Daoy (cell line): ENCODE results near the gene NUDT3. TPM values are rescaled to one million over a fixed set of nuclear protein-coding genes. Genes with fewer than 3 reads are reported as not detected.
A peak's percentile ranks its signal among the peaks of the same experiment; 100 is the strongest.

ENCODE experiments used
- DNase-seq: peaks from one replicate; pipeline ENCODE4 v3.0.0-alpha.2; 2015; ENCODE audit warnings: low read depth
- total RNA-seq: library from RNA; depleted of rRNA; stranded (reverse); fragments of >200 nt; shearing (Covaris generic); gene quantifications from 2 replicates; pipeline ENCODE4 v1.2.3, GENCODE V29; 2014

The NUDT3 gene
- total RNA-seq, 1 experiment from 2014 or later: 35.4 TPM

DNA sequence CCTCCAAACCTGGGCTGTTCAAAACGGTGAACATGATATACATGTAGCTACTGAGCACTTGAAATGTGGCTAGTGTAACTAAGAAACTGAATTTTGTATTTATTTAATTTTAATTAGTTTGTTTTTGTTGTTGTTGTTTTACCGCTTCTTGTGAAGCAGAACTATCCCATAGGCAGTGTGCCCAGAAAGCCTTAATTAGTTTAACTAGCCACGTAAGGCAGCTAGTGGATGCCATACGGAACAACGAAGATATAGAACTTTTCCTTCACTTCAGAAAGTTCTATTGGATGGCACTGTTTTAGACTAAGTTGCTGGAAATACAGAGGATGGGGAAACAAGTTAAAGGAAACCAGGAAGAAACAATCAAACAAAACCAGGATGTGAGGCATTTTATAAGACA is 70.6 kb downstream of the NUDT3 start:
- no peak for DNase-seq

DNA sequence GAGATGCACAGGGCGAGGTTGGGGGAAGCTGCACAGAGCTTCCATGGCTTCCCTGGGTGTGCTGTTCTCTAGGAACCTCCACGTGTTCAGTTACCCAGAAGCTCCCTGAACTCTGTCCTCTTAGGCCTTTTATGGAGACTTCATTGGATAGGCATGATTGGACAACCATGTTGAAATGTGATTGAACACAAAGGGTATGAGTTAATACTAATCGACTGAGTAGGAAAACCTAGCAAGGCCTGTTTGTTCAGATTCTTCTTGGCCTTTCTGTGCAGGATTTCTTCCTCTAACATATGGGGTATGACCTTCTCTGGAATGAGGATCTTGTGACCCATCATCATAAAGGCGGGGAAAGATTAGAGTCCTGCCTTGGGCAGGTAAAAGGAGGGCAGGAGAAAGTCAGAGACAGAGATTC is 73.0 kb downstream of the NUDT3 start:
- DNase-seq: no peak

- DNase-seq: no peak
Measured at GRCh38 chr6:34318499-34319470, 73.7 kb downstream of the NUDT3 start.

- DNase-seq: no peak
Measured at GRCh38 chr6:34317882-34318498, 74.5 kb downstream of the NUDT3 start.

GRCh38 chr6:34317172-34317477 is 75.3 kb downstream of the NUDT3 start:
- no peak for DNase-seq

DNA sequence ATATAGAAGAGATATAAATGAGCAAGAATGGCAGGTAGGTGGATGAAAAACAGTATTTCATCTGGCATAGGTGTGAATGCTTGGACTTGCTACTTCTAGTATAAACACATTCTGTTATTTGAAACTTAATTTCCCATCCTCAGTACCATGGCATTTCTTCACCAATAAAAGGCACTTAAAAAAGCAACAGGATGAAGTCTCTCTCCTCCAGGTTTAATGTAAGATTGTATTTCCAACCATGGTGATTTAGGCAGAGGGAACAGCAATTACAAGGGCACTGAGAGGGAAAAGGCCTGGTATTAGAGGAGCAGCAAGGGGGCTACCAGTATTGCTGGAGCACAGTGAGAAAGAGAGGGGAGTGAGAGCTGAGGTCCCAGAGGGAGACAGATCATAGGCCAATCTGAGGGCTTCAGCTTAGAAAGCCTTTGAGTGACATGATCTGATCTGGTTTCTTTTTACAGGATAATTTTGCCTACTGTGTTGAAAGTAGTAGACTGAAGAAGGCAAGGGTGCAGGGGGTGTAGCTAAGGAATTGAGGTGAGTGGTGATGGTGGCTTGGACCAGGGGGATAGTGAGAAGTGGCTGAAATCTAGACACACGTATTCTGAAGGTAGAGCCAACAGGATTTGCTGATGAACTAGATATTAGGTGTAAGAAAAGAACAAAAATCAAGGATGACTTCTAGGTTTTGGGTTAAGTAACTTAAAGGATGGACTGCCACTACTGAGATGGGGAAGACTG is 75.9 kb downstream of the NUDT3 start:
- no peak for DNase-seq

- DNase-seq: no peak
Measured at GRCh38 chr6:34315780-34316179, 76.7 kb downstream of the NUDT3 start.

DNA sequence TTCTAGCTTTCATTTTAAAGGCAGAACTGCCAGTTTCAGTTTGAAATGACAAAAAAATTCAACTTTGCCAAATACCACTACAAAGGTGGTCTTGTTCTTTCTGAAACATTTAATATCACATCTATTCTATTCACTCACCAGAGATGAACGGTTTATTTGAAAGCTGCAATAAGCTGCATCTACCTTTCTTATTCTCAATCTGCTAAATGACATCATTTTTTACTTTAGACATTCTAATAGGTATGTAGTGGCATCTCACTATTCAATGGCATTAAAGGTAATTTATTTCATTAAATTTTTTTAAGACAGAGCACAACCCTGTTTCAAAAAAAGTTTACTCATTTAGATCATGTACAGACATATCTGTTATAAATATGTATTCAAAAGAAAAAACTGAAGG is 77.2 kb downstream of the NUDT3 start:
- no peak for DNase-seq

DNA sequence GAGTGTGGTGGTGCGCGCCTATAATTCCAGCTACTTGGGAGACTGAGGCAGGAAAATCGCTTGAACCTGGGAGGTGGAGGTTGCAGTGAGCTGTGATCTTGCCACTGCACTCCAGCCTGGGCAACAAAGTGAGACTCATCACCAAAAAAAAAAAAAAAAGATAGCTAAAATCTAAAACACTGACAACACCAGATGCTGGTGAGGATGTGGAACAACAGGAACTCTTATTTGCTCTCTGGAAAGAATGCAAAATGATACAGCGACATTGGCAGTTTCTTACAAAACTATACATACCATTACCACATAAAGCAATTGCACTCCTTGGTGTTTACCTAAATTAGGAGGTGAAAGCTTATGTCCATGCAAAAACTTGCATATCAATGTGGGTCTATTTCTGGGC is 80.2 kb downstream of the NUDT3 start:
- DNase-seq: no peak

GRCh38 chr6:34310817-34311216 is 81.7 kb downstream of the NUDT3 start:
- no peak for DNase-seq

DNA sequence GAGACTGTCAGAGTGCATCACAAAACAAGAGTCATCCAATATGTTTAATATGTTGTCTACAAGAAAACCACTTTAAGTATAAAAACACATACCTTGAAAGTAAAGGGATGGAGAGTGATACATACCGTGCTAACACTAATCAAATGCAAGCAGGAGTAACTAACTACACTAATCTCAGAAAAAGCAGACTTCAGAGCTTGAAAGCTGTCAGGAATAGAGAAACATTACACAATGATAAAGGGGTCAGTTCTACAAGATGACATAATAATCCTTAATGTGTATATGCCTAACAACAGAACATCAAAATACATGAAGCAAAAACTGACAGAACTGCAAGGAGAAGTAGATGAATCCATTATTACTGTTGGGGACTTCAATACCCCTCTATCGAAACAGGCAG is 84.0 kb downstream of the NUDT3 start:
- no peak for DNase-seq

DNA sequence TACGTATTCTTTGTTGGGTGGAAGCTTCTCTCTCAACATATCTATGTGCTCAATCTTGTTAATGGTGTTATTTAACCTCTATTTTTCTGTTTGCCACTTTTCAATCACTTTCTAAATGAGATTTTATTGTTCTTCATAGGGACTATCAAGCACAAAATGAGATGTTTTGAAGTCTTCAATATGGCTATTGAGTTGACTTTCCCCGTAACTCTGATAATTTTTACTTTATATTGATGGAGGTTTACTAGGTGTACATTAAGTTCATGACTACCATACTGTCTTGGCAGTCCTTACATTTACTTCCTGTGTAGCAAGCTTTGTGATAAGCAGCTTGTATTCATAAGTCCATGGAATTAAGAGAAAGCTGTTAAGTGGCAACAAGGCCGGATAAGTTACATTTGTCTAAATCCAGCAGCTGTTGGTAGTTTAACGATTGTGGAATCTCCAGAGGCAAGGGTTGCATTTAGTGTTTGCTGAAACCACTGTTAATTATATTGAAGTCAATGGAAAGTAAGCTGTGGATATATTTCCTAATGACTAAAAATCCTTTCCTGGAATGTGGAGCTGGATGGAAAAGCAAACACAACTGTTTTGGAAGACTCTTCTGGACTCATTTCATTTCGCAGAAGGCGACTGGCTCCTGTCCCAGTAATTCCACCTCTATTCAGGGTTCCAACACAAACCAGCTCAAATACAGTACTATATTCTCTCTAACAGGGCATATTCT is 86.3 kb downstream of the NUDT3 start:
- DNase-seq: no peak

DNA sequence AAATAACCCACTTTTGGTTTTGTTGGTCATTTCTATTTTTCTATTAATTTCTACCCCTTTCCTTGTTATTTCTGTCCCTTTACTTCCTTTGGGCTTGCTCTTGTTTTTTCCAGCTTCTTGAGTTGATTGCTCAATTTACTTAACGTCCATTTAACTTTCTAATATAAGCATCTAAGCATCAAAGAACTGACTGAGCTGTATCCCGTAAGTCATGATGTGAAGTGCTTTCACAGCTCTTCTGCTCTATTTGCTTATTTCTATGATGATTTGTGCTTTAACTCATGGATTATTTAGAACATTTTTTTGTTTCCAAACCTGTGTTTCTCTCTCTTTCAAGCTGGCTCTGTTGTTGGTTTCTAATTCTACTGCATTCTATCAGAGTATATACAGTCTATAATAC is 87.0 kb downstream of the NUDT3 start:
- no peak for DNase-seq

- DNase-seq: no peak
Measured at GRCh38 chr6:34304164-34304563, 88.3 kb downstream of the NUDT3 start.

- DNase-seq: no peak
Measured at GRCh38 chr6:34302929-34303328, 89.5 kb downstream of the NUDT3 start.

- DNase-seq: peak; percentile 17
Measured at GRCh38 chr6:34301408-34301807, 91.1 kb downstream of the NUDT3 start.

GRCh38 chr6:34300332-34300751 is 92.1 kb downstream of the NUDT3 start:
- no peak for DNase-seq

DNA sequence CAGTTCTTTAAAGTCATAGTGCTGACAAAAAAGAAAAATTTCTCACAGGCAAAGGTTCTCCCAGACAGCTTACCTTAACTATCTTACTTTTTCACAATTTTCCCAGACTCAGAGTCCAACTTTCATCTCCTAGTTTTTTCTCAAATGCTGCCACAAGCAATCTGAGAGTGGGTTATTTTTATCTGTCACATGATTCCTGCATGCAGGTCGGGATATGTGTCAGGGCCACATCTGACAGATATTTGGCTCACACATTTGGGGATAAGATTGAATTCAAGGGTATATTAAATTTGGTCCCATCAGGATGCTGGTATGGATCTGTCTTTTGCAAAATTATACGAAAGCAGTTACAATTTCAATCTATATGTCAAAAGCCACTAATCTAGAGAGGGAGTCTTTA is 93.5 kb downstream of the NUDT3 start:
- no peak for DNase-seq

- no peak for DNase-seq
Measured at GRCh38 chr6:34295721-34296120, 96.7 kb downstream of the NUDT3 start.

GRCh38 chr6:34292954-34293353 is 99.5 kb downstream of the NUDT3 start:
- DNase-seq: no peak

GRCh38 chr6:34289137-34289536 is 103.3 kb downstream of the NUDT3 start:
- DNase-seq: no peak

DNA sequence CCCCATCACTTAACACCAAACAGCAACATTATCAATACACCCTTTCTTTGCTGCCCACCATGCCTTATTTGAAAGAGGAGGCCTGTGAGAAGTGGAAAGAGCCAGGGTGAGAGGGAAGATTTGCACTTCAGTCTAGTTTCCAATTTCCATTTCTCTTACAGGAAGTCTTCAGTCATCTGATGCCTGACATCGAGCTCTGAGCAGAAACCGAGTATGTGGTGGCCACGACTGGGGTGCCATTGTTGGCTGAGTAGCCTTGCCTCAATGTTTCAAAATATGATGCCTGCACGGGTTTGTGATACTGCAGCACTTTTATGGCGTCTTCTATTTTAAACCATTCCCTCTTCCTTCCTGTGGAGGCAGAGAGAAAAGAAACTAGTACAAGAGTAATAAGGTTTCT is 103.9 kb downstream of the NUDT3 start:
- no peak for DNase-seq
